Measurements from ENCODE around the gene SLC11A1.

The SLC11A1 gene

GRCh38 chr2:218383892-218384519 lies 1.9 kb downstream of the SLC11A1 start:
- no peak for DNase-seq (ENCODE audit: low read depth)
- no peak for TF ChIP-seq CTCF (IDR thresholded peaks at IDR 0.05; ENCODE audit: control insufficient read depth, insufficient read depth, low read depth, low read length, missing control alignments)
- no peak overlapping the region for H3K4me3 ChIP-seq (ENCODE audit: control insufficient read depth, low read depth, low read length)

GRCh38 chr2:218384975-218385374 lies 2.9 kb downstream of the SLC11A1 start:
- TF ChIP-seq CTCF (IDR thresholded peaks at IDR 0.05; ENCODE audit: control insufficient read depth, insufficient read depth, low read depth, low read length, missing control alignments) = no peak
- DNase-seq (ENCODE audit: low read depth) = no peak

GRCh38 chr2:218386505-218387368 lies 4.7 kb downstream of the SLC11A1 start:
- TF ChIP-seq CTCF (IDR thresholded peaks at IDR 0.05; ENCODE audit: control insufficient read depth, insufficient read depth, low read depth, low read length, missing control alignments) = no peak
- no peak for DNase-seq (ENCODE audit: low read depth)
- no peak overlapping the region for H3K4me3 ChIP-seq (ENCODE audit: control insufficient read depth, low read depth, low read length)

More at GRCh38 chr2:218384975-218385374, 2.9 kb downstream of the SLC11A1 start:
- H3K4me3 ChIP-seq (ENCODE audit: control insufficient read depth, low read depth, low read length) = no peak overlapping the region

- DNase-seq (ENCODE audit: low read depth) = no peak
- no peak for TF ChIP-seq CTCF (IDR thresholded peaks at IDR 0.05; ENCODE audit: control insufficient read depth, insufficient read depth, low read depth, low read length, missing control alignments)
- no peak overlapping the region; the same call in 1 of the 2 replicates for H3K4me3 ChIP-seq (ENCODE audit: control insufficient read depth, low read depth, low read length)
Observed at GRCh38 chr2:218387369-218388194, 5.5 kb downstream of the SLC11A1 start.

- no peak for TF ChIP-seq CTCF (IDR thresholded peaks at IDR 0.05; ENCODE audit: control insufficient read depth, insufficient read depth, low read depth, low read length, missing control alignments)
- DNase-seq (ENCODE audit: low read depth) = no peak
- H3K4me3 ChIP-seq (ENCODE audit: control insufficient read depth, low read depth, low read length) = no peak overlapping the region
Observed at GRCh38 chr2:218389333-218390150, 7.5 kb downstream of the SLC11A1 start.

- DNase-seq (ENCODE audit: low read depth) = no peak
- H3K4me3 ChIP-seq (ENCODE audit: control insufficient read depth, low read depth, low read length) = no peak overlapping the region
- TF ChIP-seq CTCF (IDR thresholded peaks at IDR 0.05; ENCODE audit: control insufficient read depth, insufficient read depth, low read depth, low read length, missing control alignments) = no peak
Observed at GRCh38 chr2:218391202-218391601, 9.1 kb downstream of the SLC11A1 start.
